SK-N-SH (cell line): ENCODE measurements around the gene DNAJB11.

ENCODE experiments used
- CTCF ChIP-seq: fragments of 200-600 bp; sonication (generic); IDR thresholded peaks from 2 replicates; pipeline ENCODE4 v1.6.1; 2017; ENCODE audit warnings: antibody characterized with exemption, mild to moderate bottlenecking, moderate library complexity
- FOSL2 ChIP-seq: IDR thresholded peaks from 2 replicates; pipeline ENCODE4 v1.4.0; 2012; ENCODE audit warnings: low read depth, mild to moderate bottlenecking, moderate library complexity, borderline replicate concordance
- FOXM1 ChIP-seq: IDR thresholded peaks from 2 replicates; pipeline ENCODE4 v1.4.0; 2012; ENCODE audit warnings: low read depth, mild to moderate bottlenecking
- JUND ChIP-seq: IDR thresholded peaks from 2 replicates; pipeline ENCODE4 v1.4.0; 2012
- POLR2AphosphoS5 ChIP-seq: IDR thresholded peaks from 2 replicates; pipeline ENCODE4 v1.6.1; 2012; ENCODE audit warnings: low read depth, low read length

DNA sequence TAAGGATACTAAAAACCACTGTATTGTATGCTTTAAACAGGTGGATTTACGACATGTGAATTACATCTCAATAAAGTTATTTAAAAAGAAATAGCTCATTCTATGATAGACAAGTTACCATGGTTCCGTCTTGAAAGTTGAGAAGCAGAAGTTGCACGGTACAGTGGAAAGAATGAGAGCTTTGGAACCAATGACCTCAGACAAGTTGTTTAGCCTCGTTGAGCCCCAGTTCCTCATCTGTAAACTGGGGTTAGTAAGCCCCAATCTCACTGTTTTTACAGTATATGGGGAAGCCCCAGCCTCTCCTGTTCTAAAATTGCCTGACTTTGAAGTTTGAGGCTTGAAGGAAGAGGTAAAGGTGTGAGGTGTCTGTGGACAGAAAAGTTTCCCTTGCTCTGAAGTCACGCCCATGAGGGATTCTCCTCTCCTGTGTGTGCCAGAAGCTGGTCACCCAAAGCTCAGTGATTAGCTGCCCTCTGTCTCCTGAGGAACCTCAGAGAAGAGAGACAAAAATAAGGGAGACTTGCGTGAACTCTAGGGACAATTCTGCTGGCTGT is 36.3 kb upstream of the DNAJB11 start:
- TF ChIP-seq FOSL2 (no peak), JUND (no peak), CTCF (no peak), POLR2AphosphoS5 (no peak), FOXM1 (no peak)
